Measurements from ENCODE around the gene ATP13A1.

The ATP13A1 gene

DNA sequence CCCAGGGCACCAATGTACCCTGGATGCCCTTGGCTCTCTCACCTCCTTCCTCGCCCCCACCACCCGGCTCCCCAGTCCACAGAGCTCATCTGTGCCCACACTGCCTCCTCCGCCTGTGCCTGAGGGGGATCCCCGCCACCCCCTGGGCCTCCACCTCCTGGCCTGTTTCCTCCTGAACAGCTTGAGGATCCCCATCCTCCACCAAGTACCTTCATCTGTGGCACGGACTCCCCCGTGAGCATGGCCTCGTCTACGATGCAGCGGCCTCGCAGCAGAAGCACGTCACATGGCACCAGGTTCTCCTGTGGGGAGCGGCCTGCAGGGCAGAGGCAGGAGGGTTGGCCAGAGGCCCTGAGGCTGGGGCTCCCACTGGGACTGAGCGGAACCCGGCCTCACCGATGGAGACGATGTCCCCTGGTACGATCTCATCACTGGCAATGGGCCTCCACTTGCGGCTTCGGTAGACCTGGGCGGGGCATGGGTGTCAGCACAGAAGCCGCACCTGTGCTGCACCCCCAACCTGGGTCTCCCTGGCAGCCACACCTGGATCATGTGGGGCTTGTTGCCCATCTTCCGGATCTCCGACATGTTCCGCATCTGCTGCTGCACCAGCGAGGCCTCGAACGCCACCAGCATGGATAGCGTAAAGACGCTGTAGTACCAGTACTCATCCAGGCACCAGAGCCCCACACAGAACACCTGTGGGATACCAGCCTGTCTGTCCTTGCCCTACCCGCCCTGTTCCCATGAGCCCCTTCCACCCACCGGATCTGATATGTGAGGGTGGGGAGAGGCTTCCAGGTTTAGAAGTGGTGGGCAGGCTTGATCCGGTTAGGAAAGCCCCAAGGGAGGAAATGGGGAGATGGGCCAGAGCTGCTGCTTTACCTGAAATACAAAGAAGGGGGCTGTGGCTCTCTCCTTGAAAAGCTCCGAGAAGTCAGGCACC lies 6.8 kb downstream of the ATP13A1 start:
- DNase-seq (no peak), ATAC-seq (no peak)
- Mint-ChIP-seq H3K27ac (no peak overlapping the region), H3K27me3 (no peaks in the 10 kb centered on the region), H3K4me1 (peaks cover 6% of the 10 kb centered on the region), H3K36me3 (ENCODE audit: low read depth) (peaks cover 43% of the 10 kb centered on the region), H3K9me3 (no peaks in the 10 kb centered on the region), H3K4me3 (no peak overlapping the region)

GRCh38 chr19:19655641-19656343 lies 7.7 kb downstream of the ATP13A1 start:
- no peak overlapping the region for H3K4me3 Mint-ChIP-seq
- DNase-seq (no peak), ATAC-seq (no peak)
- H3K27ac Mint-ChIP-seq = no peak overlapping the region
- no peaks in the 10 kb centered on the region for H3K9me3 Mint-ChIP-seq
- no peaks in the 10 kb centered on the region for H3K27me3 Mint-ChIP-seq
- no peaks in the 10 kb centered on the region for H3K4me1 Mint-ChIP-seq
- H3K36me3 Mint-ChIP-seq (ENCODE audit: low read depth) = peaks cover 44% of the 10 kb centered on the region

- ATAC-seq (no peak), DNase-seq (no peak)
- H3K4me3 Mint-ChIP-seq = no peak overlapping the region
- H3K27ac Mint-ChIP-seq = no peak overlapping the region
- H3K27me3 Mint-ChIP-seq = no peaks in the 10 kb centered on the region
- no peaks in the 10 kb centered on the region for H3K4me1 Mint-ChIP-seq
- H3K36me3 Mint-ChIP-seq (ENCODE audit: low read depth) = peaks cover 48% of the 10 kb centered on the region
- H3K9me3 Mint-ChIP-seq = no peaks in the 10 kb centered on the region
These were observed 8.4 kb downstream of the ATP13A1 start for GRCh38 chr19:19655051-19655594.

GRCh38 chr19:19654441-19654840 lies 9.0 kb downstream of the ATP13A1 start:
- Mint-ChIP-seq H3K27ac (no peak overlapping the region), H3K27me3 (no peaks in the 10 kb centered on the region), H3K36me3 (ENCODE audit: low read depth) (peaks cover 47% of the 10 kb centered on the region), H3K9me3 (no peaks in the 10 kb centered on the region), H3K4me3 (no peak overlapping the region), H3K4me1 (no peaks in the 10 kb centered on the region)
- DNase-seq (no peak), ATAC-seq (no peak)

- peaks cover 46% of the 10 kb centered on the region for H3K36me3 Mint-ChIP-seq (ENCODE audit: low read depth)
- H3K4me3 Mint-ChIP-seq = no peak overlapping the region
- no peak for ATAC-seq
- no peaks in the 10 kb centered on the region for H3K27me3 Mint-ChIP-seq
- no peak for DNase-seq
- H3K27ac Mint-ChIP-seq = no peak overlapping the region
- H3K4me1 Mint-ChIP-seq = no peaks in the 10 kb centered on the region
- H3K9me3 Mint-ChIP-seq = no peaks in the 10 kb centered on the region
These were observed 9.8 kb downstream of the ATP13A1 start for GRCh38 chr19:19653597-19654147.

DNA sequence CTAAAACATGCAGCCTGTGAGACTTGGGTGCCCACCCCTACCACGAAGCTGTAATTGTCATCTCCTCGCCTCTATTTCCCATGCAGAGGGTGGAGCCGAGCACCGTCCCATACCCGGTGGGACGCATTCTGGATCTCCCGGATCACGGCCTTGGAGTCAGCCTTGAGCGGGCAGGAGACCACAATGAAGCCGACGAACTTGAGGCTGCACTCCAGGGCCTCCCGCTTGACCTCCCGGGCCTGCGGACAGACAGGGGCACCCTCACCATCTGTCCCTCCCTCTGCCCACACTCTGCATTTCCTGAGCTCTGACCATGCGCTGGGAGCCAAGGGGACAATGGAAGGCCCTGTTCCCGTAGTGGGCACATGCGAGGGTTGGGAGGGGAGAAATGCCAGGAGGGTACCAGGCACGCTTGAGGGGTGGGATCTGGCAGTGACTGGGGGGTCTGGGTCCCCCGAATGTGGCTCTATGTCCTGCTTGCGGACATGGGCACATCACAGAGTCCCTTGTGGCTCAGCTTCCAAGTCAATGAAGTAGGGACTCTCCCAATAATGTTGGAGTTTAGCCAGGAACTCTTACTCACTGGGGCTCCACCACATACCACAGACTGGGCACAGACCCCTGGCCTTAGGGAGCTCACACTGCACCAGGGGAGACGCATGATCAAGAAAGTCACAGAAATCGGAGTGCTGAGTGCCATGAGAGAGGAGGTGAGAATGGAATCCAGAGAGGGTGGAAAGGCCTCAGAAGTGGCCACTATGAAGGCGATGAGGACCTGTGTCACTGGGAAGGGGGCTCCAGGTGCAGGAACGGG lies 10.8 kb downstream of the ATP13A1 start:
- H3K4me1 Mint-ChIP-seq = no peaks in the 10 kb centered on the region
- DNase-seq = no peak
- peaks cover 42% of the 10 kb centered on the region for H3K36me3 Mint-ChIP-seq (ENCODE audit: low read depth)
- H3K27me3 Mint-ChIP-seq = no peaks in the 10 kb centered on the region
- no peak for ATAC-seq
- no peak overlapping the region for H3K4me3 Mint-ChIP-seq
- no peaks in the 10 kb centered on the region for H3K9me3 Mint-ChIP-seq
- H3K27ac Mint-ChIP-seq = no peak overlapping the region

DNA sequence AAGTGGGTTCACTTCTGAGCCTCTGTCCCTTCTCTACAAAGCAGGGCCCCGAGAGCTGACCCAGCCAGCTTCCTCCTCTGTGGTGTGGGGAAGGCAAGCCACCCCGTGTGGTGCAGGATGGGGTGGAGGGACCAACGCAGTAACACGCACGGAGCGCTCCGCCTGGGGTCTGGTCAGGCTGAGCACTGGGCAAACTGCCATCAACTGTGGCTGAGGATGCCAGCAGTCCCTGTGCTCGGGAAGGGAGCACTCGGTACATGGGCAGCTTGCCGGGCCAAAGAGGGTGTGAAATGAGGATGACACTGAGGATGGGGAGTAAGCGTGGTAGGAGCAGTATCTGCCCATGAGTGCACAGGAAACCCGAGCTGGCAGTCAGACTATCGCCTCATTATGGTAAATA lies 12.4 kb downstream of the ATP13A1 start:
- ATAC-seq = no peak
- DNase-seq = no peak
- H3K9me3 Mint-ChIP-seq = no peaks in the 10 kb centered on the region
- no peaks in the 10 kb centered on the region for H3K27me3 Mint-ChIP-seq
- H3K36me3 Mint-ChIP-seq (ENCODE audit: low read depth) = peaks cover 32% of the 10 kb centered on the region
- H3K4me3 Mint-ChIP-seq = no peak overlapping the region
- H3K27ac Mint-ChIP-seq = no peak overlapping the region
- H3K4me1 Mint-ChIP-seq = no peaks in the 10 kb centered on the region

GRCh38 chr19:19650331-19650730 lies 13.1 kb downstream of the ATP13A1 start:
- H3K27ac Mint-ChIP-seq = no peak overlapping the region
- peaks cover 30% of the 10 kb centered on the region for H3K36me3 Mint-ChIP-seq (ENCODE audit: low read depth)
- H3K4me3 Mint-ChIP-seq = no peak overlapping the region
- H3K4me1 Mint-ChIP-seq = no peaks in the 10 kb centered on the region
- DNase-seq = no peak
- H3K27me3 Mint-ChIP-seq = no peaks in the 10 kb centered on the region
- H3K9me3 Mint-ChIP-seq = no peaks in the 10 kb centered on the region
- ATAC-seq = no peak

DNA sequence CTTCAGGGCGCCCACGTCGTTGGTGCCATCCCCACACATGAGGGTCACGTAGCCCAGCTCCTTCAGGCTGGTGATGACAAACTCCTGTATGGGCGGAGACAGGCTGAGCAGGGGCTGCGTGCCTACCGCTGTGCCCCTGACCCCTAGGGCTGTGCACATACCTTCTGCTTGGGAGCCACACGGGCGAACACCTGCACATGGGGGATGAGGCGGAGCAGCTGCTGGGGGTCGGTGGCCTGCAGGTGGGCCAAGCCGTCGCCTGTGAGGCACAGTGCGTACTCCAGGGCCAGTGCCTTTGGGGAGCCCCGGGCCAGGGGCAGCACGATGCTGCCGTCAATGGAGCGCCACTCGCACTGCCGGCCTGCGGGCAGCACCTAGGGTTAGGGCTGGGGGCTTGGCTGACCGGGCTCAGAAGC lies 13.9 kb downstream of the ATP13A1 start:
- H3K4me3 Mint-ChIP-seq = no peak overlapping the region
- no peaks in the 10 kb centered on the region for H3K27me3 Mint-ChIP-seq
- H3K36me3 Mint-ChIP-seq (ENCODE audit: low read depth) = peaks cover 32% of the 10 kb centered on the region
- no peaks in the 10 kb centered on the region for H3K9me3 Mint-ChIP-seq
- H3K4me1 Mint-ChIP-seq = no peaks in the 10 kb centered on the region
- peak overlapping the region; percentile 73 for H3K27ac Mint-ChIP-seq
- DNase-seq = no peak
- ATAC-seq = no peak

- DNase-seq (no peak), ATAC-seq (no peak)
- H3K4me3 Mint-ChIP-seq = no peak overlapping the region
- H3K4me1 Mint-ChIP-seq = no peaks in the 10 kb centered on the region
- H3K36me3 Mint-ChIP-seq (ENCODE audit: low read depth) = peaks cover 30% of the 10 kb centered on the region
- no peaks in the 10 kb centered on the region for H3K27me3 Mint-ChIP-seq
- no peaks in the 10 kb centered on the region for H3K9me3 Mint-ChIP-seq
- peak overlapping the region; percentile 73 for H3K27ac Mint-ChIP-seq
These were observed 14.3 kb downstream of the ATP13A1 start for GRCh38 chr19:19649155-19649554.

GRCh38 chr19:19647037-19647835 lies 16.2 kb downstream of the ATP13A1 start:
- DNase-seq = no peak
- Mint-ChIP-seq H3K4me3 (no peak overlapping the region), H3K9me3 (no peaks in the 10 kb centered on the region), H3K27ac (no peak overlapping the region), H3K36me3 (ENCODE audit: low read depth) (peaks cover 17% of the 10 kb centered on the region), H3K27me3 (no peaks in the 10 kb centered on the region), H3K4me1 (peaks cover 9% of the 10 kb centered on the region)
- no peak for ATAC-seq

GRCh38 chr19:19645233-19645870 lies 18.1 kb downstream of the ATP13A1 start:
- Mint-ChIP-seq H3K27me3 (no peaks in the 10 kb centered on the region), H3K36me3 (ENCODE audit: low read depth) (peaks cover 14% of the 10 kb centered on the region), H3K4me1 (peaks cover 14% of the 10 kb centered on the region), H3K9me3 (no peaks in the 10 kb centered on the region), H3K27ac (no peak overlapping the region), H3K4me3 (no peak overlapping the region)
- no peak for ATAC-seq
- DNase-seq = no peak

- peak overlapping the region; percentile 99 for H3K4me3 Mint-ChIP-seq
- DNase-seq = no peak
- H3K4me1 Mint-ChIP-seq = peaks cover 14% of the 10 kb centered on the region
- peaks cover 12% of the 10 kb centered on the region for H3K36me3 Mint-ChIP-seq (ENCODE audit: low read depth)
- no peaks in the 10 kb centered on the region for H3K9me3 Mint-ChIP-seq
- H3K27me3 Mint-ChIP-seq = no peaks in the 10 kb centered on the region
- ATAC-seq = no peak
- H3K27ac Mint-ChIP-seq = peak overlapping the region; percentile 96
These were observed 19.5 kb downstream of the ATP13A1 start for GRCh38 chr19:19644054-19644388.

Data from activated naive CD8-positive, alpha-beta T cell treated with anti-CD3 and anti-CD28 coated beads, Interleukin-2, amount 50 U/mL, for 24 hours (primary cell).